CD4-positive, alpha-beta T cell treated with Interleukin-2 at 100 ng/mL for 4 hours (primary cell): ENCODE results near the gene GPC4.

Experiments used
- DNase-seq: peaks from one replicate; pipeline ENCODE4 v3.0.0-alpha.2; 2020; ENCODE audit warnings: low spot score

Gene GPC4

GRCh38 chrX:133415276-133416105 is at the start of gene GPC4:
Gene GPC4, minus strand, starts transcription at chrX:133415489. Its CDS starts 524 bp downstream, at chrX:133414965.
- no peak for DNase-seq

GRCh38 chrX:133461231-133461630 is 45.9 kb upstream of the GPC4 start:
- no peak for DNase-seq

- no peak for DNase-seq
These were observed 39.6 kb upstream of the GPC4 start for GRCh38 chrX:133454924-133455323.

- no peak for DNase-seq
These were observed 39.2 kb upstream of the GPC4 start for GRCh38 chrX:133454491-133454914.

- no peak for DNase-seq
These were observed 33.3 kb upstream of the GPC4 start for GRCh38 chrX:133448512-133449076.

- no peak for DNase-seq
These were observed 29.9 kb upstream of the GPC4 start for GRCh38 chrX:133444952-133445831.

- no peak for DNase-seq
These were observed 28.9 kb upstream of the GPC4 start for GRCh38 chrX:133444196-133444595.

- no peak for DNase-seq
These were observed 25.5 kb upstream of the GPC4 start for GRCh38 chrX:133440797-133441163.

- DNase-seq, result no peak
These were observed 24.9 kb upstream of the GPC4 start for GRCh38 chrX:133440081-133440796.

- no peak for DNase-seq
These were observed 22.5 kb upstream of the GPC4 start for GRCh38 chrX:133437766-133438165.

GRCh38 chrX:133437356-133437755 is 22.1 kb upstream of the GPC4 start:
- DNase-seq, result no peak

GRCh38 chrX:133435544-133436124 is 20.3 kb upstream of the GPC4 start:
- no peak for DNase-seq

- DNase-seq, result no peak
These were observed 19.0 kb upstream of the GPC4 start for GRCh38 chrX:133434197-133434820.

GRCh38 chrX:133419911-133420310 is 4.6 kb upstream of the GPC4 start:
- no peak for DNase-seq

- no peak for DNase-seq
These were observed 3.3 kb upstream of the GPC4 start for GRCh38 chrX:133418588-133418987.

GRCh38 chrX:133417364-133417763 is 2.1 kb upstream of the GPC4 start:
- no peak for DNase-seq

GRCh38 chrX:133414406-133415275 is 648 bp downstream of the GPC4 start:
- DNase-seq, result no peak

- DNase-seq, result no peak
These were observed 1.9 kb downstream of the GPC4 start for GRCh38 chrX:133413218-133413925.

- no peak for DNase-seq
These were observed 2.6 kb downstream of the GPC4 start for GRCh38 chrX:133412665-133413064.

GRCh38 chrX:133412246-133412645 is 3.0 kb downstream of the GPC4 start:
- no peak for DNase-seq
